Panc1 (cell line): ENCODE measurements around the gene TET3. TPM values are rescaled to one million over a fixed set of nuclear protein-coding genes. Genes with fewer than 3 reads are reported as not detected.

Source experiments
- ATAC-seq: fragments of 200-7000 bp; cut with Tn5 transposase; 2 replicates; pipeline ENCODE4 v1.9.1; 2020; ENCODE audit warnings: mild to moderate bottlenecking, moderate library complexity
- BruUV-seq: library from RNA; stranded (reverse); fragments of 400-500 nt; replicated peaks from 2 replicates; lab custom pipeline; 2021; lab: Mats Ljungman, UMichigan
- CTCF ChIA-PET: fragments of 300-600 bp; sonication (Branson Sonifier 250); formaldehyde crosslinking; loops from one replicate; lab custom pipeline; 2022; ENCODE audit warnings: antibody characterized with exemption; lab: Charles Lee
- POLR2A ChIA-PET: fragments of 300-600 bp; sonication (Branson Sonifier 250); formaldehyde crosslinking; loops from one replicate; lab custom pipeline; 2022; ENCODE audit warnings: antibody characterized with exemption; lab: Charles Lee
- DNase-seq: peaks from one replicate; pipeline ENCODE4 v3.0.0-alpha.2; 2010; ENCODE audit warnings: low read depth, low spot score
- H3K27ac ChIP-seq: 2 replicates; pipeline ENCODE4 v1.5.1; 2011; ENCODE audit warnings: mild to moderate bottlenecking, low read length, inconsistent platforms
- H3K27me3 ChIP-seq: fragments of 200-500 bp; sonication (Bioruptor generic); 2 replicates; pipeline ENCODE4 v1.6.0; 2014; ENCODE audit warnings: low read length, inconsistent platforms; ENCODE audit not compliant: control insufficient read depth, insufficient read depth
- H3K36me3 ChIP-seq: fragments of 200-500 bp; sonication (Bioruptor generic); 2 replicates; pipeline ENCODE4 v1.5.1; 2014; ENCODE audit warnings: inconsistent platforms, mild to moderate bottlenecking, low read length, moderate library complexity; ENCODE audit not compliant: control insufficient read depth, insufficient read depth
- H3K4me1 ChIP-seq: 2 replicates; pipeline ENCODE4 v1.5.1; 2011; ENCODE audit warnings: inconsistent platforms, mild to moderate bottlenecking, low read length, moderate library complexity; ENCODE audit not compliant: control insufficient read depth, insufficient read depth
- H3K4me3 ChIP-seq, 2 experiments: 2 replicates each; pipeline ENCODE4 v1.5.1; 2011 to 2012; ENCODE audit warnings: low read depth in 2 of 2, low read length in 2 of 2, mild to moderate bottlenecking in 2 of 2, inconsistent platforms in 1 of 2, moderate library complexity in 1 of 2
- H3K9me3 ChIP-seq: fragments of 200-500 bp; sonication (Bioruptor generic); 2 replicates; pipeline ENCODE4 v1.5.1; 2014; ENCODE audit warnings: low read depth, mild to moderate bottlenecking, inconsistent platforms, low read length, moderate library complexity; ENCODE audit not compliant: control insufficient read depth, insufficient read depth
- CTCF ChIP-seq: fragments of 450-650 bp; IDR thresholded peaks from 2 replicates; pipeline ENCODE4 v1.5.1; 2017; ENCODE audit warnings: mild to moderate bottlenecking
- POLR2AphosphoS5 ChIP-seq: IDR thresholded peaks from 2 replicates; pipeline ENCODE4 v1.6.1; 2012; ENCODE audit warnings: mild to moderate bottlenecking, low read depth, low read length, moderate library complexity
- REST ChIP-seq, 2 experiments: IDR thresholded peaks; 2 replicates each; pipeline ENCODE4 v1.6.1; 2011 to 2012; ENCODE audit warnings: low read depth in 2 of 2, control low read depth in 1 of 2, low read length in 1 of 2, mild to moderate bottlenecking in 1 of 2, moderate library complexity in 1 of 2; ENCODE audit not compliant: insufficient read depth in 1 of 2
- SIN3A ChIP-seq: IDR thresholded peaks from 2 replicates; pipeline ENCODE4 v1.6.1; 2012; ENCODE audit warnings: low read depth, mild to moderate bottlenecking, low read length, moderate library complexity, borderline replicate concordance; ENCODE audit not compliant: insufficient read depth
- TCF7L2 ChIP-seq: IDR thresholded peaks from 2 replicates; pipeline ENCODE4 v1.6.1; 2011; ENCODE audit warnings: mild to moderate bottlenecking, low read depth, low read length, inconsistent platforms
- in situ Hi-C: cut with HindIII; loops from 2 replicates; pipeline ENCODE4 v1.10.0; 2016; ENCODE audit warnings: low sequenced_read_pairs, low pct_unique_long_range_greater_than_20kb
- intact Hi-C: fragments of 100-400 bp; cut with micrococcal nuclease; formaldehyde crosslinking; loops from one replicate; pipeline ENCODE4 v1.10.0; 2022; ENCODE audit not compliant: unreplicated experiment
- total RNA-seq: library from RNA; stranded (reverse); gene quantifications from one replicate; pipeline ENCODE4 v1.2.1, GENCODE V29; 2021; ENCODE audit not compliant: unreplicated experiment

The TET3 gene
- total RNA-seq, 1 experiment from 2014 or later, result 13.1 TPM

GRCh38 chr2:73982140-73982617 is 2.5 kb upstream of the TET3 start:
- DNase-seq, result no peak

More at GRCh38 chr2:73982140-73982617, 2.5 kb upstream of the TET3 start:
- in situ Hi-C loops (no loop called here), intact Hi-C loops (no loop called here)
- TF ChIP-seq CTCF (no peak), REST (IDR thresholded peaks at IDR 0.05; ENCODE audit: insufficient read depth in 1 of 2, low read depth in 2 of 2, low read length in 1 of 2) (no peak), POLR2AphosphoS5 (no peak), SIN3A (no peak), TCF7L2 (no peak)
- BruUV-seq, result no TSS peak
- H3K9me3 ChIP-seq, result no peaks in the 10 kb centered on the region
- H3K27ac ChIP-seq, result peak overlapping the region; percentile 77
- H3K27me3 ChIP-seq, result no peaks in the 10 kb centered on the region
- ChIA-PET POLR2A (no interaction called here), CTCF (no interaction called here)
- peak overlapping the region; percentile 57 to 80 for H3K4me3 ChIP-seq
- peak; percentile 39 for ATAC-seq
- H3K4me1 ChIP-seq, result peaks cover 49% of the 10 kb centered on the region
- no peaks in the 10 kb centered on the region; the same call in 1 of the 2 replicates for H3K36me3 ChIP-seq
